Panc1 (cell line): ENCODE measurements around the gene AHRR. TPM values are rescaled to one million over a fixed set of nuclear protein-coding genes. Genes with fewer than 3 reads are reported as not detected.

Experiments
- ATAC-seq: fragments of 200-7000 bp; cut with Tn5 transposase; 2 replicates; pipeline ENCODE4 v1.9.1; 2020; ENCODE audit warnings: mild to moderate bottlenecking, moderate library complexity
- BruUV-seq: library from RNA; stranded (reverse); fragments of 400-500 nt; replicated peaks from 2 replicates; lab custom pipeline; 2021; lab: Mats Ljungman, UMichigan
- CTCF ChIA-PET: fragments of 300-600 bp; sonication (Branson Sonifier 250); formaldehyde crosslinking; loops from one replicate; lab custom pipeline; 2022; ENCODE audit warnings: antibody characterized with exemption; lab: Charles Lee
- POLR2A ChIA-PET: fragments of 300-600 bp; sonication (Branson Sonifier 250); formaldehyde crosslinking; loops from one replicate; lab custom pipeline; 2022; ENCODE audit warnings: antibody characterized with exemption; lab: Charles Lee
- DNase-seq: peaks from one replicate; pipeline ENCODE4 v3.0.0-alpha.2; 2010; ENCODE audit warnings: low read depth, low spot score
- H3K27ac ChIP-seq: 2 replicates; pipeline ENCODE4 v1.5.1; 2011; ENCODE audit warnings: mild to moderate bottlenecking, low read length, inconsistent platforms
- H3K27me3 ChIP-seq: fragments of 200-500 bp; sonication (Bioruptor generic); 2 replicates; pipeline ENCODE4 v1.6.0; 2014; ENCODE audit warnings: low read length, inconsistent platforms; ENCODE audit not compliant: control insufficient read depth, insufficient read depth
- H3K36me3 ChIP-seq: fragments of 200-500 bp; sonication (Bioruptor generic); 2 replicates; pipeline ENCODE4 v1.5.1; 2014; ENCODE audit warnings: inconsistent platforms, mild to moderate bottlenecking, low read length, moderate library complexity; ENCODE audit not compliant: control insufficient read depth, insufficient read depth
- H3K4me1 ChIP-seq: 2 replicates; pipeline ENCODE4 v1.5.1; 2011; ENCODE audit warnings: inconsistent platforms, mild to moderate bottlenecking, low read length, moderate library complexity; ENCODE audit not compliant: control insufficient read depth, insufficient read depth
- H3K4me3 ChIP-seq, 2 experiments: 2 replicates each; pipeline ENCODE4 v1.5.1; 2011 to 2012; ENCODE audit warnings: low read depth in 2 of 2, low read length in 2 of 2, mild to moderate bottlenecking in 2 of 2, inconsistent platforms in 1 of 2, moderate library complexity in 1 of 2
- H3K9me3 ChIP-seq: fragments of 200-500 bp; sonication (Bioruptor generic); 2 replicates; pipeline ENCODE4 v1.5.1; 2014; ENCODE audit warnings: low read depth, mild to moderate bottlenecking, inconsistent platforms, low read length, moderate library complexity; ENCODE audit not compliant: control insufficient read depth, insufficient read depth
- CTCF ChIP-seq: fragments of 450-650 bp; IDR thresholded peaks from 2 replicates; pipeline ENCODE4 v1.5.1; 2017; ENCODE audit warnings: mild to moderate bottlenecking
- POLR2AphosphoS5 ChIP-seq: IDR thresholded peaks from 2 replicates; pipeline ENCODE4 v1.6.1; 2012; ENCODE audit warnings: mild to moderate bottlenecking, low read depth, low read length, moderate library complexity
- REST ChIP-seq, 2 experiments: IDR thresholded peaks; 2 replicates each; pipeline ENCODE4 v1.6.1; 2011 to 2012; ENCODE audit warnings: low read depth in 2 of 2, control low read depth in 1 of 2, low read length in 1 of 2, mild to moderate bottlenecking in 1 of 2, moderate library complexity in 1 of 2; ENCODE audit not compliant: insufficient read depth in 1 of 2
- SIN3A ChIP-seq: IDR thresholded peaks from 2 replicates; pipeline ENCODE4 v1.6.1; 2012; ENCODE audit warnings: low read depth, mild to moderate bottlenecking, low read length, moderate library complexity, borderline replicate concordance; ENCODE audit not compliant: insufficient read depth
- TCF7L2 ChIP-seq: IDR thresholded peaks from 2 replicates; pipeline ENCODE4 v1.6.1; 2011; ENCODE audit warnings: mild to moderate bottlenecking, low read depth, low read length, inconsistent platforms
- in situ Hi-C: cut with HindIII; loops from 2 replicates; pipeline ENCODE4 v1.10.0; 2016; ENCODE audit warnings: low sequenced_read_pairs, low pct_unique_long_range_greater_than_20kb
- intact Hi-C: fragments of 100-400 bp; cut with micrococcal nuclease; formaldehyde crosslinking; loops from one replicate; pipeline ENCODE4 v1.10.0; 2022; ENCODE audit not compliant: unreplicated experiment
- total RNA-seq: library from RNA; stranded (reverse); gene quantifications from one replicate; pipeline ENCODE4 v1.2.1, GENCODE V29; 2021; ENCODE audit not compliant: unreplicated experiment

Gene AHRR
- total RNA-seq, 1 experiment from 2014 or later = 23.6 TPM

DNA sequence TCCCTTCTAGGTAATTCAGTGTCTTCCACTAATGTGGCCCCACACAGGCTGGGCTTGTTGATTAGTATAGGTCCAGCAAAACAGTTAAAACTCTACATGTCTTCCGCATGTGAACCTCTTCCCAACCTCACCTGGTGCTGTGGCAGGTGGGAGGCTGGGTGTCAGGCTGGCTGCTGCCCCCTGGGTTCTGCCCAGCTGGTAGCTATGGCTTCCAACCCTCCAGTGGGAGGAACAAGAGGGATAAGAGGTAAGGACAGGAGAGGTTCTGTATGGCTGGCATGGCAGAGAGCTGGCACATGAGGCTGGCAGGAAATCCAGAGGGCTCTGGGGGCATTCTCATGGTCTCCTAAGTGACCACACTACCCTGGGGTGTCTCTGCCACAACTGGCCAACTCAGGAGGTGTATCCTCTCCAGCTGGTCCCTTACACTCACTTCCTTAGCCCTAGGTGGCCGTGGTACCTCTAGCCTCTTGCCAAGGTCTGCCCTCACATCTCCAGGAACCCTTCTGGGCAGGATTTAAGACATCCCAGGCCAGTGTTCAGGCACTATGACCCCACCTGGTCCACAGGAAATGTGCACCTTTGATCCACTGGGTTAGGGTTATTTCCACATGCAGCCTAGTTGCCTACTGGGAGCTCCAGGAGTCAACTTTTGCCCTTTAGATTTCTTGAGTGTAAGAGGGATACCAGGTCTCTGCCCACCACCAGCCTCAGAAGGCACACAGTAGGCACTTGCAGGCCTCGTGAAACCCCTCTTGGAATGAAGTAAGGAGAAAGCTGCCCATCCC is 41.7 kb downstream of the AHRR start:
- in situ Hi-C loops (no loop called here), intact Hi-C loops (no loop called here)
- DNase-seq = no peak
- TF ChIP-seq CTCF = no peak
- TF ChIP-seq SIN3A = no peak
- no peak for TF ChIP-seq TCF7L2
- TF ChIP-seq REST (IDR thresholded peaks at IDR 0.05; ENCODE audit: insufficient read depth in 1 of 2, low read depth in 2 of 2, low read length in 1 of 2) = no peak
- TF ChIP-seq POLR2AphosphoS5 = no peak
- H3K27ac ChIP-seq = no peak overlapping the region
- H3K9me3 ChIP-seq = peaks cover 12% of the 10 kb centered on the region; the same call in 1 of the 2 replicates
- ChIA-PET POLR2A (no interaction called here), CTCF (no interaction called here)
- no peaks in the 10 kb centered on the region for H3K4me1 ChIP-seq
- no peaks in the 10 kb centered on the region; the same call in 1 of the 2 replicates for H3K36me3 ChIP-seq
- no peak for ATAC-seq
- no peaks in the 10 kb centered on the region for H3K27me3 ChIP-seq
- H3K4me3 ChIP-seq = no peak overlapping the region
- BruUV-seq = no TSS peak

DNA sequence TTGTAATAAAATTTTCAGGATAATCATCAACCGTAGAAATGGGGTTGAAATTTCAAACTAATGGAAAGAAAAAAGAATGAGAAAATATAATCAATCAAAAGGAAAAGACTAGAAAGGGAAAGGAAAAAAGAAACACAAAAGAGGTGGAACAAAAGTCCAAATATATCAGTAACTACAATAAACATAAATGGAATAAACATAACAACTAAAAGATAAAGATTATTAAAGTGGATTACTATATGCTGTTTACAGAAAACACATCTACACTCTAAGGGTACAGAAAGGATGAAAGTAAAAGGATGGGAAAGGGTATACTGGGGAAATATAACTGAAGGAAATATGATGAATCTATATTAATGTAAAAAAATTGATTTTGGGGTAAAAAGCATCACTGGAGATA is 43.0 kb downstream of the AHRR start:
- H3K27ac ChIP-seq = no peak overlapping the region
- DNase-seq = no peak
- in situ Hi-C loops (no loop called here), intact Hi-C loops (no loop called here)
- no peak for ATAC-seq
- POLR2A ChIA-PET = no interaction called here
- BruUV-seq = no TSS peak
- H3K9me3 ChIP-seq = peaks cover 12% of the 10 kb centered on the region; the same call in 1 of the 2 replicates
- CTCF ChIA-PET = no interaction called here
- H3K4me1 ChIP-seq = no peaks in the 10 kb centered on the region
- H3K27me3 ChIP-seq = no peaks in the 10 kb centered on the region
- no peak overlapping the region for H3K4me3 ChIP-seq
- no peaks in the 10 kb centered on the region; the same call in 1 of the 2 replicates for H3K36me3 ChIP-seq
- no peak for TF ChIP-seq SIN3A
- no peak for TF ChIP-seq TCF7L2
- TF ChIP-seq CTCF = no peak
- TF ChIP-seq POLR2AphosphoS5 = no peak
- no peak for TF ChIP-seq REST (IDR thresholded peaks at IDR 0.05; ENCODE audit: insufficient read depth in 1 of 2, low read depth in 2 of 2, low read length in 1 of 2)
